HepG2 (cell line): ENCODE data around the gene GPR82. TPM values are rescaled to one million over a fixed set of nuclear protein-coding genes. Genes with fewer than 3 reads are reported as not detected.

Experiments used
- ATAC-seq: fragments of 200-7000 bp; cut with Tn5 transposase; 3 replicates; pipeline ENCODE4 v1.9.1; 2020; ENCODE audit warnings: mild to moderate bottlenecking, moderate library complexity
- BruUV-seq: library from RNA; stranded (reverse); fragments of 400-500 nt; replicated peaks from 2 replicates; lab custom pipeline; 2021; lab: Mats Ljungman, UMichigan
- CTCF ChIA-PET: fragments of 300-600 bp; formaldehyde crosslinking; extraction: SDS; loops from one replicate; lab custom pipeline; 2021; ENCODE audit warnings: low total read pairs, inconsistent platforms, low intra/inter-chr PET ratio; lab: Yijun Ruan, JAX
- POLR2A ChIA-PET: fragments of 350-600 bp; sonication (Branson Sonifier 250); formaldehyde crosslinking; loops from one replicate; lab custom pipeline; 2020; ENCODE audit warnings: antibody characterized with exemption, inconsistent platforms; lab: Yijun Ruan, JAX
- DNase-seq: peaks from one replicate; pipeline ENCODE4 v3.0.0-alpha.2; 2015; ENCODE audit warnings: low spot score
- FAIRE-seq: peaks from 3 replicates; lab custom pipeline; 2011; peaks lifted over from hg19 to GRCh38; lab: Jason Lieb, UNC
- H2AFZ ChIP-seq: one replicate; pipeline ENCODE4 v1.6.1; 2011; ENCODE audit warnings: low read length, inconsistent platforms
- H3K27ac ChIP-seq: fragments of 300-600 bp; 3 replicates; pipeline ENCODE4 v1.8.0; 2011; ENCODE audit warnings: mixed run types, mild to moderate bottlenecking, mixed read lengths, low read length, inconsistent platforms; ENCODE audit not compliant: insufficient read depth; ENCODE audit errors: extremely low read length
- H3K27me3 ChIP-seq, 2 experiments: fragments of 200-600 bp in 1 of 2; 2 replicates in 1 of 2; 3 replicates in 1 of 2; pipeline versions ENCODE4 v1.6.0 to v1.8.0; 2011; ENCODE audit warnings: low read length in 2 of 2, mild to moderate bottlenecking in 2 of 2, moderate library complexity in 2 of 2, inconsistent platforms in 1 of 2; ENCODE audit not compliant: insufficient read depth in 2 of 2, control insufficient read depth in 1 of 2
- H3K36me3 ChIP-seq, 2 experiments: fragments of 200-600 bp in 1 of 2; replicated peaks in 1 of 2; 2 replicates in 1 of 2; 3 replicates in 1 of 2; pipeline versions ENCODE4 v1.5.1 to v1.8.0; 2011; ENCODE audit warnings: low read length in 2 of 2, inconsistent platforms in 1 of 2; ENCODE audit not compliant: insufficient read depth in 2 of 2, control insufficient read depth in 1 of 2
- H3K4me1 ChIP-seq: 2 replicates; pipeline ENCODE4 v1.5.1; 2012; ENCODE audit warnings: low read length, inconsistent platforms; ENCODE audit not compliant: insufficient read depth
- H3K4me2 ChIP-seq: 2 replicates; pipeline ENCODE4 v1.6.0; 2011; ENCODE audit warnings: low read depth, low read length, inconsistent platforms
- H3K4me3 ChIP-seq, 3 experiments: fragments of 200-600 bp in 1 of 3; sonication (generic), shearing (Covaris generic) in 1 of 3; replicated peaks in 1 of 3; 2 replicates each; pipeline ENCODE4 v1.5.1; 2011 to 2016; ENCODE audit warnings: low read length in 3 of 3, inconsistent platforms in 2 of 3, low read depth in 2 of 3, mild to moderate bottlenecking in 2 of 3, control low read depth in 1 of 3, mixed read lengths in 1 of 3; ENCODE audit not compliant: insufficient read depth in 1 of 3
- H3K79me2 ChIP-seq: one replicate; pipeline ENCODE4 v1.6.1; 2011; ENCODE audit warnings: low read length, inconsistent platforms; ENCODE audit not compliant: insufficient read depth
- H3K9ac ChIP-seq: 2 replicates; pipeline ENCODE4 v1.6.0; 2011; ENCODE audit warnings: mild to moderate bottlenecking, low read depth, low read length, inconsistent platforms; ENCODE audit not compliant: insufficient read depth
- H3K9me3 ChIP-seq: 2 replicates; pipeline ENCODE4 v1.5.1; 2012; ENCODE audit warnings: mild to moderate bottlenecking, low read length
- H4K20me1 ChIP-seq: 2 replicates; pipeline ENCODE4 v1.6.0; 2011; ENCODE audit warnings: inconsistent platforms, mild to moderate bottlenecking, low read length, moderate library complexity; ENCODE audit not compliant: insufficient read depth
- DNMT1 ChIP-seq: sonication (generic); formaldehyde crosslinking; IDR thresholded peaks from 2 replicates; pipeline ENCODE4 v1.5.1; 2020; ENCODE audit warnings: mild to moderate bottlenecking, missing genetic modification reagents
- EEA1 ChIP-seq: sonication (generic); formaldehyde crosslinking; IDR thresholded peaks from 2 replicates; pipeline ENCODE4 v1.5.1; 2020; ENCODE audit warnings: mild to moderate bottlenecking, missing genetic modification reagents, borderline replicate concordance
- MTA3 ChIP-seq: sonication (generic); formaldehyde crosslinking; IDR thresholded peaks from 2 replicates; pipeline ENCODE4 v1.4.0; 2020; ENCODE audit warnings: missing genetic modification reagents
- RORA ChIP-seq: sonication (generic); formaldehyde crosslinking; IDR thresholded peaks from 2 replicates; pipeline ENCODE4 v1.5.0; 2020; ENCODE audit warnings: mild to moderate bottlenecking, missing genetic modification reagents, moderate library complexity
- SNAPC2 ChIP-seq: sonication (generic); formaldehyde crosslinking; IDR thresholded peaks from 2 replicates; pipeline ENCODE4 v1.8.1; 2022; ENCODE audit warnings: mild to moderate bottlenecking, missing genetic modification reagents
- SUZ12 ChIP-seq: fragments of 150-350 bp; IDR thresholded peaks from 2 replicates; pipeline ENCODE4 v1.6.1; 2014; ENCODE audit warnings: low read depth, low read length
- ZNF331 ChIP-seq: sonication (generic); formaldehyde crosslinking; IDR thresholded peaks from 2 replicates; pipeline ENCODE4 v1.4.0; 2020; ENCODE audit warnings: missing genetic modification reagents
- ZNF598 ChIP-seq: sonication (generic); formaldehyde crosslinking; IDR thresholded peaks from 2 replicates; pipeline ENCODE4 v1.5.1; 2020; ENCODE audit warnings: mild to moderate bottlenecking, missing genetic modification reagents, borderline replicate concordance
- ZSCAN9 ChIP-seq: IDR thresholded peaks from 2 replicates; pipeline ENCODE4 v1.6.1; 2016; ENCODE audit warnings: borderline replicate concordance
- in situ Hi-C: cut with HindIII; loops from 2 replicates; pipeline ENCODE4 v1.10.0; 2017; ENCODE audit warnings: low pct_unique_long_range_greater_than_20kb; ENCODE audit not compliant: extremely low pct_ligation_motif_present
- intact Hi-C: fragments of 100-400 bp; cut with micrococcal nuclease; formaldehyde crosslinking; loops from one replicate; pipeline ENCODE4 v1.10.0; 2022; ENCODE audit not compliant: unreplicated experiment
- polyA plus RNA-seq, 8 experiments: library from polyadenylated mRNA; depleted of rRNA in 3 of 8; stranded (reverse) in 7 of 8; unstranded in 1 of 8; fragments of >200 nt; fragmentation: Illumina TruSeq in 4 of 8; extraction: Trizol in 4 of 8; gene quantifications; 2 replicates each; pipeline versions ENCODE4 v1.2.1 to v1.2.3, GENCODE V29; 2011 to 2016; ENCODE audit warnings: low read depth in 4 of 8, missing spikeins in 1 of 8, mixed read lengths in 1 of 8; ENCODE audit not compliant: insufficient read depth in 1 of 8
- total RNA-seq, 5 experiments: library from RNA; depleted of rRNA; stranded (reverse); fragments of >200 nt; fragmentation: Illumina TruSeq; extraction: Trizol; gene quantifications; 2 replicates each; pipeline ENCODE4 v1.2.3, GENCODE V29; 2016; ENCODE audit warnings: low read depth in 1 of 5
- TF ChIP-seq, protein P1 (sequence below): sonication (generic); formaldehyde crosslinking; IDR thresholded peaks from 2 replicates; pipeline ENCODE4 v1.4.0; 2020; ENCODE audit warnings: missing genetic modification reagents
- TF ChIP-seq, protein P2 (sequence below): sonication (generic); formaldehyde crosslinking; IDR thresholded peaks from 2 replicates; pipeline ENCODE4 v1.4.0; 2020; ENCODE audit warnings: missing genetic modification reagents
- TF ChIP-seq, protein P3 (sequence below): sonication (generic); formaldehyde crosslinking; IDR thresholded peaks from 2 replicates; pipeline ENCODE4 v1.4.0; 2020; ENCODE audit warnings: missing genetic modification reagents

Gene GPR82
- total and polyA plus RNA-seq, 2 of the 13 experiments (the other 11 are each of a cell fraction or from before 2014, with no cell fraction given) = not detected

DNA sequence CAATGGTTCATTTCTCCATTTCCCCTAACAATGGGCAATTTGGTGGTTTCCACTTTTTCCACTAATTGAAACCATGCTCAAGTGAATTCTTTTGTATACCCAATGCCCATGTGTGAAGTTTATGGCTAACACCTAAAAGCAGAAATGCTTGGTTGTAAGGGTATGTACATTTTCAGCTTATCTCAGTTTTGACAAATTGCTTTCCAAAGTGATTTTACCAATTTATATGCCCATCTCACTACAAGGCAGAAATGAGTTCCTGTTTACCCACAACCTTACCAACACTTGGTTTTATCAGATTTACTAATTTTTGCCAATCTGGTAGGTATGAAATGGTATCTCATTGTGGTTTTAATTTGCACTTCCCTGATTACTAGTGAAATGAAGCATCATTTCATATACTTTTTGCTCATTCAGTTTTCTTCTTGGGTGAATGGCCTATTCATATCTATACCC is 20.4 kb upstream of the GPR82 start:
- H3K36me3 ChIP-seq = no peaks in the 10 kb centered on the region
- TF ChIP-seq SUZ12 (no peak), EEA1 (CRISPR knock-in tag) (no peak), ZNF331 (CRISPR knock-in tag) (no peak), RORA (CRISPR knock-in tag) (no peak), ZNF598 (CRISPR knock-in tag) (no peak), DNMT1 (CRISPR knock-in tag) (no peak), MTA3 (CRISPR knock-in tag) (no peak), ZSCAN9 (CRISPR knock-in tag) (no peak), SNAPC2 (no peak)
- TF ChIP-seq, protein P1, sequence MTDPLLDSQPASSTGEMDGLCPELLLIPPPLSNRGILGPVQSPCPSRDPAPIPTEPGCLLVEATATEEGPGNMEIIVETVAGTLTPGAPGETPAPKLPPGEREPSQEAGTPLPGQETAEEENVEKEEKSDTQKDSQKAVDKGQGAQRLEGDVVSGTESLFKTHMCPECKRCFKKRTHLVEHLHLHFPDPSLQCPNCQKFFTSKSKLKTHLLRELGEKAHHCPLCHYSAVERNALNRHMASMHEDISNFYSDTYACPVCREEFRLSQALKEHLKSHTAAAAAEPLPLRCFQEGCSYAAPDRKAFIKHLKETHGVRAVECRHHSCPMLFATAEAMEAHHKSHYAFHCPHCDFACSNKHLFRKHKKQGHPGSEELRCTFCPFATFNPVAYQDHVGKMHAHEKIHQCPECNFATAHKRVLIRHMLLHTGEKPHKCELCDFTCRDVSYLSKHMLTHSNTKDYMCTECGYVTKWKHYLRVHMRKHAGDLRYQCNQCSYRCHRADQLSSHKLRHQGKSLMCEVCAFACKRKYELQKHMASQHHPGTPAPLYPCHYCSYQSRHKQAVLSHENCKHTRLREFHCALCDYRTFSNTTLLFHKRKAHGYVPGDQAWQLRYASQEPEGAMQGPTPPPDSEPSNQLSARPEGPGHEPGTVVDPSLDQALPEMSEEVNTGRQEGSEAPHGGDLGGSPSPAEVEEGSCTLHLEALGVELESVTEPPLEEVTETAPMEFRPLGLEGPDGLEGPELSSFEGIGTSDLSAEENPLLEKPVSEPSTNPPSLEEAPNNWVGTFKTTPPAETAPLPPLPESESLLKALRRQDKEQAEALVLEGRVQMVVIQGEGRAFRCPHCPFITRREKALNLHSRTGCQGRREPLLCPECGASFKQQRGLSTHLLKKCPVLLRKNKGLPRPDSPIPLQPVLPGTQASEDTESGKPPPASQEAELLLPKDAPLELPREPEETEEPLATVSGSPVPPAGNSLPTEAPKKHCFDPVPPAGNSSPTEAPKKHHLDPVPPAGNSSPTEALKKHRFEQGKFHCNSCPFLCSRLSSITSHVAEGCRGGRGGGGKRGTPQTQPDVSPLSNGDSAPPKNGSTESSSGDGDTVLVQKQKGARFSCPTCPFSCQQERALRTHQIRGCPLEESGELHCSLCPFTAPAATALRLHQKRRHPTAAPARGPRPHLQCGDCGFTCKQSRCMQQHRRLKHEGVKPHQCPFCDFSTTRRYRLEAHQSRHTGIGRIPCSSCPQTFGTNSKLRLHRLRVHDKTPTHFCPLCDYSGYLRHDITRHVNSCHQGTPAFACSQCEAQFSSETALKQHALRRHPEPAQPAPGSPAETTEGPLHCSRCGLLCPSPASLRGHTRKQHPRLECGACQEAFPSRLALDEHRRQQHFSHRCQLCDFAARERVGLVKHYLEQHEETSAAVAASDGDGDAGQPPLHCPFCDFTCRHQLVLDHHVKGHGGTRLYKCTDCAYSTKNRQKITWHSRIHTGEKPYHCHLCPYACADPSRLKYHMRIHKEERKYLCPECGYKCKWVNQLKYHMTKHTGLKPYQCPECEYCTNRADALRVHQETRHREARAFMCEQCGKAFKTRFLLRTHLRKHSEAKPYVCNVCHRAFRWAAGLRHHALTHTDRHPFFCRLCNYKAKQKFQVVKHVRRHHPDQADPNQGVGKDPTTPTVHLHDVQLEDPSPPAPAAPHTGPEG (CRISPR knock-in tag) = no peak
- TF ChIP-seq, protein P2, sequence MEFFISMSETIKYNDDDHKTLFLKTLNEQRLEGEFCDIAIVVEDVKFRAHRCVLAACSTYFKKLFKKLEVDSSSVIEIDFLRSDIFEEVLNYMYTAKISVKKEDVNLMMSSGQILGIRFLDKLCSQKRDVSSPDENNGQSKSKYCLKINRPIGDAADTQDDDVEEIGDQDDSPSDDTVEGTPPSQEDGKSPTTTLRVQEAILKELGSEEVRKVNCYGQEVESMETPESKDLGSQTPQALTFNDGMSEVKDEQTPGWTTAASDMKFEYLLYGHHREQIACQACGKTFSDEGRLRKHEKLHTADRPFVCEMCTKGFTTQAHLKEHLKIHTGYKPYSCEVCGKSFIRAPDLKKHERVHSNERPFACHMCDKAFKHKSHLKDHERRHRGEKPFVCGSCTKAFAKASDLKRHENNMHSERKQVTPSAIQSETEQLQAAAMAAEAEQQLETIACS (CRISPR knock-in tag) = no peak
- TF ChIP-seq, protein P3, sequence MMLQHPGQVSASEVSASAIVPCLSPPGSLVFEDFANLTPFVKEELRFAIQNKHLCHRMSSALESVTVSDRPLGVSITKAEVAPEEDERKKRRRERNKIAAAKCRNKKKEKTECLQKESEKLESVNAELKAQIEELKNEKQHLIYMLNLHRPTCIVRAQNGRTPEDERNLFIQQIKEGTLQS (CRISPR knock-in tag) = no peak
- TF ChIP-seq, all 625 proteins: peak for 0
- no peak for FAIRE-seq
- H3K4me1 ChIP-seq = no peaks in the 10 kb centered on the region
- BruUV-seq = TSS peak; percentile 44
- in situ Hi-C loops (no loop called here), intact Hi-C loops (no loop called here)
- no peaks in the 10 kb centered on the region for H4K20me1 ChIP-seq
- H3K9ac ChIP-seq = no peak overlapping the region
- H3K4me3 ChIP-seq = no peak overlapping the region
- no peak overlapping the region for H3K4me2 ChIP-seq
- DNase-seq = no peak
- no peak for ATAC-seq
- POLR2A ChIA-PET = no interaction called here
- H2AFZ ChIP-seq = no peak overlapping the region
- no peak overlapping the region for H3K27ac ChIP-seq
- CTCF ChIA-PET = no interaction called here
- H3K79me2 ChIP-seq = no peaks in the 10 kb centered on the region
- H3K9me3 ChIP-seq = no peaks in the 10 kb centered on the region
- H3K27me3 ChIP-seq = no peaks in the 10 kb centered on the region
